Head of caudate nucleus (tissue), 42 donors: Measurements from ENCODE around the gene SMIM32.

ENCODE experiments used
- DNase-seq, 42 donors: peaks; one replicate each; pipeline versions ENCODE4 v3.0.0 to v3.0.0-alpha.2; 2020 to 2021; ENCODE audit warnings: mixed read lengths in 7 of 42
- intact Hi-C: fragments of 100-400 bp; cut with DNase I; formaldehyde crosslinking; loops from one replicate; pipeline ENCODE4 v1.15.0; 2022

SMIM32 gene

GRCh38 chr5:136210259-136210658, 17.3 kb upstream of the SMIM32 start:
- DNase-seq = no peak
- intact Hi-C loops = loop anchor here (5.0 kb wide), 1 partner anchor 323 kb away; no protein-coding TSS in a partner anchor

DNA sequence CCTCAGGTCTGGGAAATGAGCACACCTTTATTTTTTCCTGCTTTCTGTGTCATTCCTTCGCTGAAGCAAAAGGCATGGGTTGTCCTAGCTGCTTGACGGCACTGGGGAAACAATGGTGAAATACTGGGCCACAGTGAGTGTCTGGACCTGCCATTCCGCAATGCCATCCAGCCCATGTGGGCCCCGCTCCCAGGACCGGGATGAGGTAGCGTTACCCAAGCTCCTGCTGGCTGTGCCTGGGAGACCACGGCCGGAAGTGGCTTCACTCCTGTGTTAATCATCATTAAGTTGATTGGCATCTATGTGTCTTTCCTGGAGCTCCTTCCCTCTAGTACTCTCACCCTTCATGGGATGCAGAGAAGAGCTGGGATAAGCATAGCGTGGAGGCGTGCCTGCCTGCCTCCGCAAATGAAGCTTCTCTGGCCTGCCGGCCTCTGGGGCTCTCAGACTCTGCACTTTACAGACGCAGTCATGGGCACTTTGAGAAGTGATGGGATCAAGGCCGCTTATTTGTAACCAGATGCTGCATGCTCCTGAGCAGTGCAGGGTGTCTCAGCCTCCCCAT, 16.5 kb upstream of the SMIM32 start:
- intact Hi-C loops = loop anchor here (10.0 kb wide), 1 partner anchor 265 kb away; no protein-coding TSS in a partner anchor
- DNase-seq = no peak

DNA sequence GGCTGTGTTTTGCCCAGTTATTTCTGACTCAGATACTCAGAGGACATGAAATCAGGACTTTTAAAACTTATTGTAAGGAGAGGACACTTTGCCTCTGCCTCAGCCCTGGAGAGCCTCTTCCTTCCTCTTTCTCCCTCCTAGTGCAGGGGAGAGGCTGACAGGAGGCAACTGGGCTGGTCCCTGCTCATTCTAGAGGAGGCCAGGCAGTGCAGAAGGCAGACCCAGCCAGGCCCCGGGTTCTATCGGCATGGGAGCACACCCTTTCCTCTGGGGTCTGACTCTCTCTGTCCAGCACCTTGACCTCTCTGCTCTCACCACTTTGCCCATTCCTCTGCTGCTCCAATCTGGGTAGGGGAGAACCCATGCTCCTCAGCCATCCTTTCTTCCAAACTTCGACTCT, 16.0 kb upstream of the SMIM32 start:
- intact Hi-C loops = loop anchor here (10.0 kb wide), 1 partner anchor 264 kb away; no protein-coding TSS in a partner anchor
- DNase-seq = no peak

DNA sequence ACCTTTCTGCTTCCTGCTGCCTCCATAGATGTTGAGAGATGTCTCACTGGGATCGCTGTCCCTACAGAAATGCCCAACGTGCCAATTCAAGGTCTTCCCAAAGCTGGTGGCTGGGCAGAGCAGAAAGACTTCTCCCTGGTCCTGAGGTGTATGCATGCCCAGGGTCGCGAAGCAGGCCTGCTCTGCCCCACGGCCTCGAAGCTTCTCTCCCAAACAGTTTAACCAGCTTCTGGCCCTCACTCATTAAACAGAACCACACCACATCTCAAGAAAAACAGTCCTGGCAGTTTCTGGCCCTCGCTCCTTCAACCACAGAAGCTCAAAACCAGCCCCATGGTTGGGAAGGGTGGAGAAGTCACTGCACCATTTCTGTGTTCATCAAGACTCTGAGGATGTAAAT, 14.7 kb upstream of the SMIM32 start:
- intact Hi-C loops = loop anchor here (10.0 kb wide), 1 partner anchor 263 kb away; no protein-coding TSS in a partner anchor

DNA sequence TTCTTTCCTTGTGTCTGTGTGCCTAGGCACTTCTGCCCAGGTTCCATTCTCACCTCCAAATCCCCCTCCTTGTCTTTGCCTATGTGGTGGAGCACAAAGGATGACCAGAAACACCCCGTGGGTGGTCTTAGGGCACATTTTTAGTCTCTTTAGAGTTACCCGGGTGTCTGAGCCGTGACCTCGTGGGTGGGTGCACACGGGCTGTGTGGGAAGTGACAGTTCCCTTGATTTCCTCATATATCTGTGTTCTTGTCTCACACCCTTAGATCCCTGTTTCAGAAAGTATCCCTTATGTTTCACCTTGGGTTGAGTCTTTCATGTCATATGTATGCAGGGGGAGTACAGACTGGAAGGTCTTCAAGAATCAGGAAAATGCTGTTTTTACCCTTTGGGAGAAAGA, 13.4 kb upstream of the SMIM32 start:
- DNase-seq = no peak
- intact Hi-C loops = loop anchor here (10.0 kb wide), 1 partner anchor 262 kb away; no protein-coding TSS in a partner anchor

More for the DNA sequence above, 14.7 kb upstream of the SMIM32 start:
- DNase-seq = no peak

DNA sequence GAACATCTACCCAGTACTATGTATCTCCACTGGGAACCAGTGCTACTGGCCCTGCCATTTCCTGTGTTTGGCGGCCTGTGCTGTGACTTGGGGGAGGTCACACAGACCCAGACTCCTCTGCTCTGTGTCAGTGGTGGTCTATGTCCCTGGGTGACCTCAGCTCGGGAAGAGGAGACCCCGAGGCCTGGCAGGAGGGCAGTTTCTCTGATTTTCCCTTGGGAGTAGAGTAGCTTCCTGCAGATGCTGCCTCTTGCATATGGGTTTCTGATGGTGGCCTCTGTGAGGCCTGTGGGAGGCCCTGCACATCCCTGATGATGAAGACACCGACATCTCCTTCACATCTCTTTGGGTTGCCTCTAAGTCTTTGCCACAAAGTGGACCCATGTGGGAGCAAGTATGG, 13.0 kb upstream of the SMIM32 start:
- DNase-seq = peak in 1 of 42 donors; percentile 8
- intact Hi-C loops = loop anchor here (10.0 kb wide), 1 partner anchor 261 kb away; no protein-coding TSS in a partner anchor

DNA sequence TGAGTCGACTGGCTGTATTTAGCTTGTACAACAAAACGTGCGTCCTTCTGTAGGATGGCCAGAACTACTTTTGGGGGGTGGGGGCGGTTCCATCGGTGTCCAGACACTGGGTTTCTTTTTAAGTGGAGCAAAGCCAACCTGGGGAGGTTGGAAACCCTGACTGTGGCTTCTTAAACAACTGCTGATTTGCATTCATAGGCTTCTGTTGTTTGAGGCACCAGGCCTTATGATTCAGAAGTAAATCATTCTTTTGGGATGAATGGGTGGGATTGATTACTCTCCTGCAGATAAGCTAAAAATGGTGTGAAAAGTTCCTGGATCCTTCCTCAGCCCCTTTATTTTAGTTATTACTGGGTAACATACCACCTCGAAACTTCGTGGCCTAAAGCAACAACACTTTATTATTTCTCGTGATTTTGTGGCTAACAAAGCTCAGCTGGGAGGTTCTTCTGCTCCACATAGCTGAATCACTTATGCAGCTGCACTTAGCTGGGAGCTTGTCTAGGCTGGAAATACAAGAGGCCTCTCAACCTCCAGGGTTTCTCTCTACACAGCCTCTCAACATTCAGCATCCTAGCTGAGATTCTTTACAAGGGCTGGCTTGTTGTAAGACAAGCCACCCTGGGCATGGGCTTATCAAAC, 12.2 kb upstream of the SMIM32 start:
- DNase-seq = peak in 1 of 42 donors; percentile 1
- intact Hi-C loops = loop anchor here (10.0 kb wide), 1 partner anchor 260 kb away; no protein-coding TSS in a partner anchor

- DNase-seq = no peak
- intact Hi-C loops = loop anchor here (10.0 kb wide), 1 partner anchor 259 kb away; no protein-coding TSS in a partner anchor
These were observed 10.5 kb upstream of the SMIM32 start for GRCh38 chr5:136203303-136203922.

GRCh38 chr5:136202469-136203205, 9.7 kb upstream of the SMIM32 start:
- intact Hi-C loops = loop anchor here (10.0 kb wide), 1 partner anchor 258 kb away; no protein-coding TSS in a partner anchor
- DNase-seq = peak in 1 of 42 donors; percentile 24

DNA sequence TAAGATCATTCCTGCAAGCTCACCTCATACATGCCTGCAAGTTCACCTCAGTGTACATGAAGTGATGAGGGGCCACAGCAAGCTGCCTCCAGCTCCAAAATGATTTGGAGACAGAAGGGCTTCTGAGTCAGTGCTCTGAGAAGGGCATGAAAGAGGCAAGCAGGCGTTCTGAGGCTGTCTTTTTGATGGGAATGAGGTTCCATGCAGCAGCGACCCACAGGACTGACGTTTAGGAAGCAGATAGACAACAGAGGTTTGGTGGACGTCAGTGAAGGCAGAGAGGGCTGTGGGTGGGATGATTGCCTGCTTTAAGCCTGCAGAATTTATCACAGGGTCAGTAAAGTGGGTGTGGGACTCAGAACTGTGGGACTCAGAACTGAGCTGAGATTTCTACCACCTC, 8.9 kb upstream of the SMIM32 start:
- intact Hi-C loops = loop anchor here (10.0 kb wide), 1 partner anchor 257 kb away; no protein-coding TSS in a partner anchor
- DNase-seq = peak in 2 of 42 donors; percentile 12 to 28

DNA sequence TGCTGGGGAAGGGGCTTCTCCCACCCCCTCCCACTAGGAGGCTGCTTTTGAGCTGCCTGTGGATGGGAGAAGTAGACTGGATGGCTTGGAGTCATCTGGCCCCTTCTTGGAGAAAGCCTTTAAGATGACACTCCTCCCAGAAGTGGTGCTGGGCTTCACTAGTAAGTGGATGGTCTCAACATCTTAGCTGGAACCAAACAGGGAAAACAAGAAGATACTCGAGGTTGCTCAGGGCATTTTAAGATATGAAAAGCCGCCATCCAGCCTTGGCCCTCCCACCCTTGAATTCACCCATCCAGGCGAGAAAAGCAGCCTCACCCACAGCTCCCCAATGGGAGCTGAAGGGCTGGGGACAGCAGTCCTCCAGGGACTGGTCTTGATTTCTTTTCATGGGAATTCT, 7.8 kb upstream of the SMIM32 start:
- intact Hi-C loops = loop anchor here (10.0 kb wide), 1 partner anchor 256 kb away; no protein-coding TSS in a partner anchor

DNA sequence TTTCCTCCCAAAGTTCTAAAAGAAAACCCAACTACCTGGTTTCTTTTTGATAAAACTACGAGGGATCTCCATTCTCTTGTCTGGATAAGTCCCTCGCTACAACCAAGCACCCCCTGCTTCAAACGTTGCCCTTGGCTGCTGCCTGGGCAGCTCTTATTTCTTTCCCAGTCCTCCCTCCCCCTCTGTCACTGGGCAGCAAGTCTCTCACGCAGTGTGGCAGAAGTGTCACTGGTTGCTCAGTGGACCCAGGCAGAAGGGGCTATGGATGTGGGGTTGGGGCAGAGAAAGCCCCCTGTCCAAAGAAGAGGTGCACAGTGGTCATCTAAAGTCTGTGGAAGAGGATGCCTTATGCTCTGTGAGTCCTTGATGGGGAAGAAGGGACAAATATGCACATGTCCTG, 7.2 kb upstream of the SMIM32 start:
- peak in 2 of 42 donors; percentile 18 to 34 for DNase-seq
- intact Hi-C loops = loop anchor here (10.0 kb wide), 1 partner anchor 255 kb away; no protein-coding TSS in a partner anchor

More for the DNA sequence above, 7.8 kb upstream of the SMIM32 start:
- peak in 2 of 42 donors; percentile 22 to 33 for DNase-seq

DNA sequence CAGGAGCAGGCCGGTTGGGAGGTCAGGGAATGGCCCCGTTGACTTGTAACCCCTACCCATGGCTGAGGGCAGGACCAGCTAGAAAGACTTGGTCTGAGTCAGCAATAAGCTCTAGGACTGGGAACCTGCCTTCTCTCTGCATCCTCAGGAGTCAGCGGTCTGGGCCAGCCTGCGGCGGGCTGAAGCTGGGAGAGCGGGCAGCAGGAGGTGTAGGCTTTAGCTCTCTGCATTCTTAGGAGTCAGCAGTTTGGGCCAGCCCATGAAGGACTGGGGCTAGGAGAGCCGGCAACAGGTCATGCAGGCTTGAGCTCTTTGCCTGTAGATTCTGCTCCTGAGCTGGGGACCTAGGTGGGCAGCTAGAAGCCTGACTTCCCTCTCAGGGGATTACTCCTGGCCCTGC, 6.4 kb upstream of the SMIM32 start:
- intact Hi-C loops = no loop called here
- peak in 2 of 42 donors; percentile 22 to 33 for DNase-seq

DNA sequence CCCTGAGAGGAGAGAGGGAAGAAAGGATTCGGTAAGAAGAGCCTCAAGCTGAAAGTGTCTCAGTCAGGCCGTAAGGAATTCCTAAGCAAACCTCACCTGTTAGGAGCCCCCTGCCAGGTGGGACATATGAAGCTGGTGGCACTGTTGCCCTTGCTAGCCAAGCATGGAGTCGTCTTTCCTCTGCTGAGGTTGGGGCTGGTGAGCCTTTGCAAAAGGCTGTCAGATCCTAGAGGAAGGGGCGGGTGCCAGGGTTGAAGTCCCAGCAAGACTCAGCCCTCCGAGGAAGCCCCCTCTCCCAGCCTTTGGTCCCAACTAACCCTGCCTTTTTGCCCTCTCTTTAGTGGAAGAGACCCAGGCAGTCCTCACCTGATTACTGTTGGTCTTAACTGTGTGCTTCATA, 5.5 kb upstream of the SMIM32 start:
- intact Hi-C loops = no loop called here
- DNase-seq = peak in 2 of 42 donors; percentile 13 to 27

DNA sequence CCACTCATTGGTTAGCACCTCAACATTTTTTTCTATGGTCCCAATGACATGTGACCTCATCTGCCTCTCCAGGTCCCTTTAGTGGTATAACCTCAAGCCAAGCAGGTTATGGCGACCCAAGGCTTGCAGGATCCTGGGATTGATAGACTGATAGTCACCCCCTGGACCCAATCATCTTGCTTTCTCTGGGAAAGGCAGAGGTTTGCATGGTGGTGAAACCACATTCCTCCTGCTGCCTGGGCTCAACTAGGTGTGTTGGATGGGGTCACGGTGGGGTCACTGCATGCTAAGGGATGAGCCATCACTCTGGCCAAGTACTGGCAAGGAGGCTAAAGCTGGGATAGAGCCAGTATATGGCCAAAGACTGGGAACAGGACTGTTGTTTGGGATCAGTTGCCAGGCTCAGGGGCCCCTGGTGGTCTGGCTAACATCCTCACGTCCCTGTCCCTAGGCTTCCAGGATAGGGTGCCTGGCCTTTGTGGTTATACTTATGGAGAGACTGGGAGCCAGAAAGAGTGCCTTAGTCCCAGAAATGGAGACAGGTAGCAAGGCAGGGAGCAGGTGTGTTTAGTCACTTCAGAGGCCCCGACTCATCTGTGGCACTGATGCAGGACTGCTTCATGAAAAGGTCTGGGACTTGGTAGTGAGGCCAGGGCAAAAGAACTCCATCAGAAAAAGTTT, 4.6 kb upstream of the SMIM32 start:
- DNase-seq = peak in 1 of 42 donors; percentile 20
- intact Hi-C loops = no loop called here

GRCh38 chr5:136195971-136196820, 3.2 kb upstream of the SMIM32 start:
- DNase-seq = peak in 1 of 42 donors; percentile 1
- intact Hi-C loops = no loop called here

- intact Hi-C loops = no loop called here
- peak in 1 of 42 donors; percentile 9 for DNase-seq
These were observed 1.6 kb upstream of the SMIM32 start for GRCh38 chr5:136194576-136194975.
